ENCODE data around the gene CCM2. TPM values are rescaled to one million over a fixed set of nuclear protein-coding genes. Genes with fewer than 3 reads are reported as not detected.

Gene CCM2
- total RNA-seq, 1 experiment from 2014 or later: 64.8 TPM

GRCh38 chr7:45122975-45123860 is 123.2 kb downstream of the CCM2 start:
- Histone ChIP-seq H3K9me3 (replicated peaks) (no peaks in the 10 kb centered on the region), H3K27ac (no peak overlapping the region), H3K36me3 (no peaks in the 10 kb centered on the region), H3K4me1 (replicated peaks) (no peaks in the 10 kb centered on the region), H3K27me3 (replicated peaks) (no peaks in the 10 kb centered on the region), H3K4me3 (no peak overlapping the region)
- DNase-seq (ENCODE audit: low read depth in 1 of 2, low spot score in 2 of 2): no peak

GRCh38 chr7:45123913-45124710 is 124.1 kb downstream of the CCM2 start:
- H3K27me3 ChIP-seq (replicated peaks): no peaks in the 10 kb centered on the region
- no peak overlapping the region for H3K27ac ChIP-seq
- no peak for DNase-seq (ENCODE audit: low read depth in 1 of 2, low spot score in 2 of 2)
- H3K4me3 ChIP-seq: no peak overlapping the region
- H3K9me3 ChIP-seq (replicated peaks): no peaks in the 10 kb centered on the region
- no peaks in the 10 kb centered on the region for H3K36me3 ChIP-seq
- H3K4me1 ChIP-seq (replicated peaks): no peaks in the 10 kb centered on the region

- Histone ChIP-seq H3K27ac (no peak overlapping the region), H3K4me3 (no peak overlapping the region), H3K4me1 (replicated peaks) (no peaks in the 10 kb centered on the region), H3K27me3 (replicated peaks) (no peaks in the 10 kb centered on the region), H3K36me3 (no peaks in the 10 kb centered on the region), H3K9me3 (replicated peaks) (no peaks in the 10 kb centered on the region)
- no peak for DNase-seq (ENCODE audit: low read depth in 1 of 2, low spot score in 2 of 2)
Measured at GRCh38 chr7:45125193-45125904, 125.3 kb downstream of the CCM2 start.

Other genes with a start within 250 kb of the CCM2 start
- gene PPIA, start 203.5 kb upstream of the CCM2 start, total RNA-seq (2014; rRNA removed; shearing (Covaris generic)): 5,630 and 5,683 TPM in 2 replicates
- 436 and 536 TPM in 2 replicates for gene H2AZ2, start 152.1 kb upstream of the CCM2 start, total RNA-seq (2014; rRNA removed; shearing (Covaris generic))
- 10.4 and 23.0 TPM in 2 replicates for gene PURB, start 114.7 kb upstream of the CCM2 start, total RNA-seq (2014; rRNA removed; shearing (Covaris generic))
- 0.11 TPM in 1 of 2 replicates, not detected in the other for gene MYO1G, start 21.2 kb upstream of the CCM2 start, total RNA-seq (2014; rRNA removed; shearing (Covaris generic))
- 0.81 and 1.5 TPM in 2 replicates for gene NACAD, start 88.8 kb downstream of the CCM2 start, total RNA-seq (2014; rRNA removed; shearing (Covaris generic))
- 54.9 and 67.4 TPM in 2 replicates for gene TBRG4, start 111.5 kb downstream of the CCM2 start, total RNA-seq (2014; rRNA removed; shearing (Covaris generic))
- not detected in 2 replicates for gene RAMP3, start 157.6 kb downstream of the CCM2 start, total RNA-seq (2014; rRNA removed; shearing (Covaris generic))

Measured in SJSA1 (cell line).